Astrocyte of the cerebellum (primary cell): ENCODE results near the gene ZP3.
A peak's percentile ranks its signal among the peaks of the same experiment; 100 is the strongest.
"Not testable (repeated sequence)": the region's sequence is repeated elsewhere in the genome, so short reads cannot be mapped to it uniquely, and the experiment has no call there.

Experiments used
- DNase-seq: peaks from one replicate; pipeline ENCODE4 v3.0.0-alpha.2; 2011; ENCODE audit warnings: low read depth
- H3K4me3 ChIP-seq: 2 replicates; pipeline ENCODE4 v1.5.1; 2011; ENCODE audit warnings: mild to moderate bottlenecking, low read depth, low read length, moderate library complexity
- in situ Hi-C: cut with HindIII; loops from 2 replicates; pipeline ENCODE4 v1.10.0; 2017; ENCODE audit warnings: low sequenced_read_pairs

ZP3 gene

DNA sequence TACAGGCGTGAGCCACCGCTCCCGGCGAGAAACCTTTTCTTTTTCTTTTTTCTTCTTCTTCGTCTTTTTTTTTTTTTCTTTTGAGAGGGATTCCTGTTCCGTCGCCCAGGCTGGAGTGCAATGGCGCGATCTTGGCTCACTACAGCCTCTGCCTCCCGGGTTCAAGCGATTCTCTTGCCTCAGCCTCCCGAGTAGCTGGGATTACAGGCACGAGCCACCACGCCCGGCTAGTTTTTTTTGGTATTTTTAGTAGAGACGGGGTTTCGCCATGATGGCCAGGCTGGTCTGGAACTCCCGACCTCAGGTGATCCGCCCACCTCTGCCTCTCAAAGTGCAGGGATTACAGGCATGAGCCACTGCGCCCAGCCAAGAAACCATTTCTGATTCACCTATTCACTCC is 36.0 kb downstream of the ZP3 start:
- H3K4me3 ChIP-seq, in situ Hi-C loops, DNase-seq: not testable (repeated sequence)

DNA sequence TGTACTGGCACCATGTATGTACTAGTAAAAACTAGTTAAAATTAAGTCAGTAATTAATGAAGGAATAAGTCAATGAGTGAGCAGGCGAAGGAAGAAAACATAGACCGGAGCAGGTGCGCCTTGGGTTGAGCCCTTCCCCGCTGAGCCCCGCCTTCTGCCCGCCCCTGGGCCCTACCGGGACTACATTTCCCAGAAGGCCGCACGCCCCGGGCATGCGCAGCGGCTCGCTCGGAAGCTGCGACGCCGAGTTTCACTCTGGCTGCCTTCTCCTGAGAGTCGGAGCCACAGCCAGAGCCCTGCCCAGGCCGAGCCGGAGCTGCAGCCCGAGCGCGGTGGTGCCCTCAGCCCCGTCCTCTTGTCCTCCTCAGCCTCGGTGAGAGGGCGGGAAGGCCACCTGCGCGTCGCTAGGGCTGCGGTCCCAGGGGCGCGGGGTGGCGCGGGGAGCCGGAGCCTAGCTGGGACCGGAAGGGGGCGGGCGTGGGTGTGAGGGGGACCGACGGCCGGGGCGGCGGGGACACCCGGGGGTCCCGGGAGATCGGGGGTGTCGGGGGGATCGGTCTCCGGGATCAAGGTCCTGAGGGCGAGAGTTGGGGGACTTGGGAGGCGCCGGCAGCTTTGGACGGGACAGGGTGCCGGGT is 36.8 kb downstream of the ZP3 start, which contains the start of gene DTX2:
TSS of gene DTX2 (plus strand) at position 246 of the 638 bp plus-strand sequence. CDS start 18,801 bp downstream, outside the sequence.
- in situ Hi-C loops, DNase-seq: not testable (repeated sequence)
- peak within 1 kb of the TSS; percentile 41 for H3K4me3 ChIP-seq

DNA sequence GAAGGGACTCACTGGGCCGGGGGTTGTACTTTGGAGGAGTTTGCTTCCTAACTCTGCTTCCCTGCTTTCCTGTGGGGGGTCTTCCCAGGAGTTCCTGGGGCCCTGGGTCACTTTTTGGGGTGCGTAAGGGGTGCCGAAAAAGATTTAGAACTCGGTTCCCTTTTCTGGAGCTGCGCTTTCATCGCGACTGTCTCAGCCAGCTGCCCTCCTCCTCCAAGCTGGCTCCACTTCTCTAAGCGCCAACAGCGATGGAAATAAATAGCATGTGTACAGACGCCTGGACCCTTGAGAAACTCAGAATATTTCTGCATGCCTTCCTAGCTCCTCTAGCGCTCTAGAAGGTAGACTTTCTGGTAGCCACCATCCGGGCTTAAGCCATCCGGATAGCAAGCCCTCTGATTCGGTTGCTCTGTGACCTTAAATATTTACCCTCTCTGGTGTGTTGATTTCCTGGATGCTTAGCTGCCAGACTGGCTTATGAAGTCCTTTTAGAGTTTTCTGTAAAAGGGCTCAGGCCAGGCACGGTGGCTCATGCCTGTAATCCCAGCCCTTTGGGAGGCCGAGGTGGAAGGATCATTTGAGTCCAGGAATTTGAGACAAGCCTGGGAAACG is 37.6 kb downstream of the ZP3 start:
- in situ Hi-C loops, H3K4me3 ChIP-seq, DNase-seq: not testable (repeated sequence)

DNA sequence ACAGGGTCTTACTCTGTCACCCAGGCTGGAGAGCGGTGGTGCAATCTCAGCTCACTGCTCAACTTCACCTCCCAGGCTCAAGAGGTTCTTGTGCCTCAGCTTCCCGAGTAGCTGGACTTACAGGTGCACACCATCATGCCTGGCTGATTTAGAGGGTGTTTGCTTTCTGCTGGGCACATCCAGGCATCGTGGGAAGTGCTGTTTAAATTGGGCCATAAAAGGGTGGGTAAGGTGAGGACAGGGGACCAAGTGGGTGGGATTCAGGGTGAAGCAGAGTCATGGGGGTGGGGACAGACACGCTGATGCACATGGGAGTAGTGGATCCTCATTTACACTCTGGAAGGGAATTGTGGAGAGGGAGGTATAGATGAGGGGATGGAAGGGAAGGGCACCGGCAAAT is 40.2 kb downstream of the ZP3 start:
- DNase-seq, in situ Hi-C loops: not testable (repeated sequence)

DNA sequence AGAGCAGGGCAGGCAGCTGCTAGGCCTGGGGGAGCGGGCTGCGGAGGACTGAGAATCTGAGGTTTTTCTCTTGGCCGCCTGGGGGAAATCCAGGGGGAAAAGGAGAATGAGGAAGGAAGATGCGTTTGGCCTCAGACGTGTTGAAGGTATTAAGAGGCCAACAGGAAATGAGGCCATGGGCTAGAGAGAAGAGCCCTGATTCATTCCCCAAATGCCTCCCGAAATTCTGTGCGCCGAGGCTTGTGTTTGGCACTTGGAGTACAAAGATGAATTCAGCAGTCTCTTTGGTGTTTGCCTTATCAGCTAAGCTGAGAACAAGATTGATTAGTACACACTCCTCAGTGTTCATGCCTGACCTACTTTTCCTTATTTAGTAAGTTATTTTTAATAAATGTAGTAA is 41.2 kb downstream of the ZP3 start:
- H3K4me3 ChIP-seq, in situ Hi-C loops, DNase-seq: not testable (repeated sequence)

More for the DNA sequence above, 40.2 kb downstream of the ZP3 start:
- H3K4me3 ChIP-seq = not testable (repeated sequence)

DNA sequence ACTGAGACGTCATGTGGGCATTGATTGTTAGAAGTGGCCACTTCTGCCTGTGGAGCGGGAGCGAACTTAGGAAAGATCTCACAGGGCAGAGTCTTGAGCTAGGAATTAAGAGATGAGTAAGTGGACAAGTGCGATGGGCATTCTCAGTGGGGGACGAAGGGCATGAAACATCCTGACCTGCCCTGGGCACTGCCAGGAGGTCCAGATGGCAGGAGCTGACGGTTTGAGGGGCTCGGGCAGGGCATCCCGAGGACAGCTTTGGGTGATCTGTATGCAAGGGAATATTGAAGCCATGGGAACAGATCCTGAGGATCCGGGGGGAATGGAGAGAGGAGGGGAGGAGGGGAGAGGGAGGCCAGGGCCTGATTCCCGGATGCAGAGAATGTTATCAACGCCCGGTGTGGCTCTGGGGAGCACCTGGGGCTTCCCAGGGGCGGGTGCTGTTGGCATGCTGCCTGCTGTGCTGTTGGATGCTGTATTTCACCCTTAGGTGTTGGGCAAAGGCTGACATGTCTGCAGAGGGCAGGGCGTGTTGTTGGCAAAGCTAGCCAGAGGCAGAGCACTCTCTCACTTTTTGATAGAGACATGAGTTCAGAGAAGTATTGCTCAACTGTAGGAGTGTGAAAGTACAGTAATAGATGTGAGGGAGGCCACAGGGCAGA is 43.1 kb downstream of the ZP3 start:
- DNase-seq, H3K4me3 ChIP-seq, in situ Hi-C loops: not testable (repeated sequence)

DNA sequence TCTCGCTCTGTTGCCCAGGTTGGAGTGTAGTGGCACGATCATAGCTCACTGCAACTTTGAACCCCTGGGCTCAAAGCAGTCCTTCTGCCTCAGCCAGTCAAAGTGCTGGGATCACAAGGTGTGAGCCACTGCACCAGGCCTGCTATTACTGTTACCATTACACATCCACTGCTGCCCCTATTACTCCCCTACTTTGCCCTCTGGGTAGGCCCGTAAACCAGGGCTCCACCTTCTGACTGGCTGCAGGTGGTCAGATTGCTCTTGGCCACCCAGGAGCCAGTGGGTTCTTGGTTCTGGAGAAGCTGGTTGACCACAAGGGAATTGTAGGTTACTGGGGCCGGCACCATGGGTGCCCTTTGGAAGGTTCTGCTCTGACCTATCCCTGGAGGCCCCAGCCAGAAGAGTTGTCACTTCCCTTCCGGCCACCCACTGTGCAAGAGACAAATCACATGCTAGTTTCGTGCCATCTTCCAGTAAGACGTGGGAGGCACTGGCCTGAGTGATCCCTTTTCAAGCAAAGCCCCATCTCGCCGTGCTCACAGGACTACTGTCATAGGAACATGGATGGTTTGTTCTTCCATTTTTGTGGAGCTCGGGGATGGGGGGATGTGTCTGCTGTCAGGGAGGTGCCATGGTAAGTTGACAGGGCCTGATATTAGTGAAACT is 46.9 kb downstream of the ZP3 start:
- DNase-seq, in situ Hi-C loops, H3K4me3 ChIP-seq: not testable (repeated sequence)

DNA sequence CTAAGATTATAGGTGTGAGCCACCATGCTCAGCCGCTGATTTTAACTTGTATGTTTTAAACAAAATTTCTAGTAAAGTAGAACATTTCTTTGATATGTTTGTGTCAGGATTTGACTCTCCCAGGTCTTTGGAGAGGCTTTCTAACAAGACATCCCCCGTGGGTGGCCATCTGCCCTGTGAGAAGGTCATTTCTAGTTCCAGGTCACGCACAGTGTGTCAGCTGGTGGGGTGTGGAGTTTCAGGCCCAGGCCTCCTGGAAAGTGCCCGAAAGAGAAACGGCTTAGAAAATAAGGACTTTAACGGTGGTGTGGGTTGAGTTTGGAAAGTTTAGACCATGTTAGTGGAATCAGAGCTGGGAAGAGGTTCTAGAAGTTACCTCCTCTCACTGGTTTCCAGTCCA is 48.3 kb downstream of the ZP3 start:
- DNase-seq, H3K4me3 ChIP-seq, in situ Hi-C loops: not testable (repeated sequence)

DNA sequence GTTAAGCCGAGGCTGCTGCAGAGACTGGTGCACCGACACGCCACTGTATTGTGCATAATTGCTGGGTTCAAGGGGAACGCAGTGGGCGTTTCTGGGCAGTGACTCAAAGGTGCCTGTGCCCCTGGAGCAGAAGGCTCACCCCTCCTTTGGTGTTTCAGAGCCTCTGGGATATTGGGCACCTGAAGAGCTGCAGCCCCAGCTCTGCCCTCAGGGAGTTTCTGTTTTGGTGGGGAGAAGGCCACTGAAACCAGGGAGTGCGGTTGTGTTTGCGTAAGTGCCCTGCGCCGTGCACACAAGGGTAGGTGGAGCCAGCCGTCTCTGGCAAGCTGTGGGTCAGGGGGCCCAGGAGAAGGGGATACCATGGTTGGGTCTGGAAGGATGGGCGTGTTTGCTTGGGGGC is 51.5 kb downstream of the ZP3 start:
- in situ Hi-C loops, H3K4me3 ChIP-seq, DNase-seq: not testable (repeated sequence)

DNA sequence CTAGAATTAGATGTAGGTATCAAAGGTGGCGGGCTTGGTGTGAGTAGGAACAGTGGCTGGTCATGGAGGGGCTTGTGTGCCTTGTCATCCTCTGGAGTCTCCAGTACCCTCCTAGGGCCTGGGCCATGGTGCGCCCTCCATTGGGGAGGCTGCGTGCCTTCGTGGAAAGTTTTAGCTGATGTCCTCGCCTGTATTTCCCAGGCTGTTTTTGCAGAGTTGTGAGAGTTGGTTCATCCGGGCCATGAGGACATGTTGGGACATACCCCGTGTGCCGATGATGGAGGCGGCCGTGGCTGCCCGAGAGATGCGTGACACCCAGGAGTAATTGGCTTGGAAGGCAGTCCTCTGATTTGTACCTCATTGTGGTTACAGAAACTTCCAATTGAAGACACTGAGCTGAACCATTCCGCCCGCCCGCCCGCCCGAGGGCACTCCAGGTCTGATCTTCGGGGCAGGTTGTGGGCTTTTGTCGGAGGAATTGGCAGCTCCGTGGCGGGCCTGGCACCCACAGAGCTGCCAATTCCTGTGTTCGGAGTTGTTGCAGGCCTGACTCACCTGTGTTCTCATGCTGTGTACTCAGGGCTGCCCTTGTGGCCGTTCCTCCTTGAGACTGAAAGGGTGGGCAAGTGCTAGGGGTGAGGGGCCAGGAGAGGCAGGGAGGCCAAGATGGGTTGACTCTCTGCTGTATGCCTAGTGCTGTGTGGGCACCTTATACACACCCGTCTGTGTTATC is 52.2 kb downstream of the ZP3 start:
- H3K4me3 ChIP-seq, DNase-seq, in situ Hi-C loops: not testable (repeated sequence)

DNA sequence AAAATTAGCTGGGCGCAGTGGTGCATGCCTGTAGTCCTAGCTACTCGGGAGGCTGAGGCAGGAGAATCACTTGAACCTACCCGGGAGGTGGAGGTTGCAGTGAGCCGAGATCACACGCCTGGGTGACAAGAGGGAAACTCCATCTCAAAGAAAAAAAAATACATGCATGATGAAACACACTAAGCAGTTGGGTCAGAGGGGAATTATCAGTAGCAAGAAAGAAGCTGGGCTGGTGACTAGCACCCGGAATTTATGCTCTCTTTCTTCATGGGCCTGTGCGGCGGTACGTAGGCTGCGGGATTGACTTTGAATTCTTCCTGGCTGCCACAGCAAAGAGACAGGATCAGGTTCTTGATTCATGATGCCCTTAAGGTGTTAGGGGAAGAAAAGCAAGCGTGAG is 54.9 kb downstream of the ZP3 start:
- H3K4me3 ChIP-seq, in situ Hi-C loops, DNase-seq: not testable (repeated sequence)

DNA sequence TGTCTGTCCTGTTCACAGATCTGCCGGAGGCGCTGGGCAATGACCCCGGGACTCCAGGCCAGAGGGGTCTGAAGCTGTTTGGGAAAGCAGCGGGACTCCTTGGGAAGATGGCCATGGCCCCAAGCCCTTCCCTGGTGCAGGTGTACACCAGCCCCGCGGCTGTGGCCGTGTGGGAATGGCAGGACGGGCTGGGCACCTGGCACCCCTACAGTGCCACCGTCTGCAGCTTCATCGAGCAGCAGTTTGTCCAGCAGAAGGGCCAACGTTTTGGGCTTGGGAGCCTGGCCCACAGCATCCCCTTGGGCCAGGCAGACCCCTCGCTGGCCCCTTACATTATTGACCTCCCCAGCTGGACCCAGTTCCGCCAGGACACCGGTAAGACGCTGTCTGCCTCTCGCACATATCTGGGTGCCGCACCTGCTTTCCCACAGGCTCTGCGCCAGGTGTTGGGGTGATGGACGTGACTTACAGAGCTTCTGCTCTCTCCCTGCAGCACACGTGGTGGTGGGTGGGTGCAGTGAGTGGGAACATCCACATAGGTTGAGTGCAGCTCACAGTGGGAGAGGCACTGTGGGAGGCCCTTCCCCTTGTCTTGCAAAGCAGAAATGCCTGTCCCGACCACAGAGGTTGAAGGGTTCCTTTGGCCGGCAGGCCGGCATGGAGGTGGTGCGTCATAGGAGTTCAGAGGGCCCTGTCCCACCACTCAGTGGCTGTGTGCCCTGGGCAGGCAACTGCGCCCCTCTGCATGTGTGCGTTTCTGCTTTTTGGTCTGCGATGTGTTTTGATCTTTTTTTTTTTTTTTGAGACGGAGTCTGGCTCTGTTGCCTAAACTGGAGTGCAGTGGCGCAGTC is 55.9 kb downstream of the ZP3 start:
- peak; percentile 0 for DNase-seq
- in situ Hi-C loops = not testable (repeated sequence)

DNA sequence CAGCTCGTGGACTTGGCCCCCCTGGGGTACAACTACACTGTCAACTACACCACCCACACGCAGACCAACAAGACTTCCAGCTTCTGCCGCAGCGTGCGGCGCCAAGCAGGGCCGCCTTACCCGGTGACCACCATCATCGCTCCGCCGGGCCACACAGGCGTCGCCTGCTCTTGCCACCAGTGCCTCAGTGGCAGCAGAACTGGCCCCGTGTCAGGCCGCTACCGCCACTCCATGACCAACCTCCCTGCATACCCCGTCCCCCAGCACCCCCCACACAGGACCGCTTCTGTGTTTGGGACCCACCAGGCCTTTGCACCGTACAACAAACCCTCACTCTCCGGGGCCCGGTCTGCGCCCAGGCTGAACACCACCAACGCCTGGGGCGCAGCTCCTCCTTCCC is 57.9 kb downstream of the ZP3 start:
- in situ Hi-C loops, H3K4me3 ChIP-seq, DNase-seq: not testable (repeated sequence)

More for the DNA sequence above, 55.9 kb downstream of the ZP3 start:
- not testable (repeated sequence) for H3K4me3 ChIP-seq

DNA sequence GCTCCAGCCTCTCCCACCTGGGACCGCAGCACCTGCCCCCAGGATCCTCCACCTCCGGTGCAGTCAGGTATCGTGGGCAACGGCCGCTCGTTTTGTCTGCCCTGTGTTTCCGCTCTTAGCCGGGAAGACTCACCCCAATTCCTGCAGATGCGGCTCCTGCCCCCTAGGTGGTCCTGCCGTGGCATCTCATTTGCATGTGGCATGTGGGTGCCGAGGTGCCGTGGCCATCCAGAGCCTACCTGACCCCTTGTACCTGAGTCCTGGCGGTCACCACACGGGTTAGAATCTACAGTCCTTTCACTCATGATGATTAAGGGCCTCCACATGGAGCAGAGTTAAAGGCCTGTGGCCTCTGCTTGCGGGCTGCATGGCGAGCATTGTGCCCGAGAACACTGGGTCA is 58.3 kb downstream of the ZP3 start:
- DNase-seq, in situ Hi-C loops, H3K4me3 ChIP-seq: not testable (repeated sequence)

DNA sequence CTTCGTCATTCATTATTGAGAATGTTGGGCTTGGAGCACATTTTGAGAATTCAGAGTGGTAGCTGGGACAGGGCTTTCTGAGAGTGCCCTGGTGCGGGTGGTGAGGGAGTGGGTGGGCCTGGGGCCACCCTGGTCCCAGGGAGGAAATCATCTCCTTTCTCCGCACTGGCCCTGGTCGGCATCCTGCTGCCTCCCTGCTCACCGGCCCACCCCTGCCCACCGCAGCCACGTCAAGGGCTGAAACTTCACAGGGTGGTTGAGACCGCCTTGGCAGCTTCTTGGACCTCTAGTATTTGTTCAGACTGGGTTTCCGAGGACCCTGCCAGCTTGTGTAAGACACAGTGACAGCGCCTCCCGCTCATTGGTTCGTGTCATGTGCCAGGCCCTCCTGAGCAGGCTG is 59.7 kb downstream of the ZP3 start:
- in situ Hi-C loops = not testable (repeated sequence)

More for the DNA sequence above, 59.7 kb downstream of the ZP3 start:
- not testable (repeated sequence) for H3K4me3 ChIP-seq, DNase-seq
